B cell (primary cell): Measurements from ENCODE around the gene CDKAL1.

Experiments
- CTCF ChIP-seq: fragments of 200-600 bp; IDR thresholded peaks from one replicate; pipeline ENCODE4 v1.8.0; 2022; ENCODE audit warnings: antibody characterized with exemption, mild to moderate bottlenecking
- EZH2 ChIP-seq: IDR thresholded peaks from 2 replicates; pipeline ENCODE4 v1.6.1; 2012; ENCODE audit warnings: borderline replicate concordance, low read depth, mild to moderate bottlenecking, moderate library complexity, low read length; ENCODE audit not compliant: insufficient read depth, poor library complexity, severe bottlenecking

DNA sequence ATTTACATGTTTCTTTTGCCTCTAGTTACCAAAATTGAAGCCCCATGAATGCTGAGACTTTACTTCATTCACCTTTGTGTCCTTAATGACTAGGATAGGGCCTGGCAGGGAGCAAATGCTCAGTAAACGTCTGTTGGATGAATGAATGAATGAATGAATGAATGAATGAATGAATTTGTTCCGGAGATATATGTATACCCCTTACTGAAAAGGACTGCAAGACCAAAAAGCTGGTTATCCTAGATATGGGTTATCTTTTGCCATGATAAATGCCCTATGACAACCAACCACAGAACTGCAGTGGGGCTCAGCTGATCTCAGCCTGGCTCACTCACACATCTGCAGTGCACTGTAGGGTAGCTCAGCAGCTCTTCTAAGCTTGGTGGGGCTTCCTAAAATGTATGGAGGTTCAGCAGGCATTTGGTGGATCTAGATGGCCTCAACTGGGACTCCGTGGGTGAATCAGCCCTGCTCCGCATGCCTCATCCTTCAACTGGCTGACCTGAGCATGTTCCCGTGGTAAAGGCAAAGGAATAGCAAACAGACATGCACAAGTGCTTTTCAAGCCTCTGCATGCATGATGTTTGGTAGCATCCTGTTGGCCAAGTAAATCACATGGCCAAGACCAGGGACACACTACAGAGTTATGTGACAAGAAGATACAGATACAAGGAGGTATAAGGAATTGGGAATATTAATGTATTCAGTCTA lies 680.6 kb downstream of the CDKAL1 start:
- no peak for TF ChIP-seq CTCF
- no peak for TF ChIP-seq EZH2
